IMR-90 (cell line): ENCODE data around the gene ADCY9. TPM values are rescaled to one million over a fixed set of nuclear protein-coding genes. Genes with fewer than 3 reads are reported as not detected.

Experiments
- ATAC-seq: fragments of 200-7000 bp; cut with Tn5 transposase; 2 replicates; pipeline ENCODE4 v1.9.1; 2020; ENCODE audit warnings: low read depth, mild to moderate bottlenecking, moderate library complexity
- BruUV-seq: library from RNA; stranded (reverse); fragments of 400-500 nt; replicated peaks from 2 replicates; lab custom pipeline; 2021; lab: Mats Ljungman, UMichigan
- CTCF ChIA-PET: fragments of 300-600 bp; formaldehyde crosslinking; extraction: SDS; loops from one replicate; lab custom pipeline; 2021; ENCODE audit warnings: antibody characterized with exemption; lab: Yijun Ruan, JAX
- POLR2A ChIA-PET: fragments of 300-600 bp; sonication (Branson Sonifier 250); formaldehyde crosslinking; loops from one replicate; lab custom pipeline; 2022; ENCODE audit warnings: antibody characterized with exemption; ENCODE audit not compliant: unreplicated experiment; lab: Charles Lee
- DNase-seq: peaks from one replicate; pipeline ENCODE4 v3.0.0; 2013
- H2AFZ ChIP-seq: replicated peaks from 2 replicates; pipeline ENCODE3; 2013; ENCODE audit warnings: low read length, mild to moderate bottlenecking; ENCODE audit not compliant: poor library complexity
- H2AK5ac ChIP-seq: 2 replicates; pipeline ENCODE4 v1.6.1; 2013; ENCODE audit warnings: low read depth, low read length, inconsistent platforms
- H2AK9ac ChIP-seq: replicated peaks from 2 replicates; pipeline ENCODE3; 2013; ENCODE audit warnings: mild to moderate bottlenecking, low read depth, low read length, moderate library complexity; ENCODE audit not compliant: poor library complexity
- H2BK120ac ChIP-seq: 2 replicates; pipeline ENCODE4 v1.6.1; 2013; ENCODE audit warnings: low read depth, low read length, inconsistent platforms
- H2BK15ac ChIP-seq: 3 replicates; pipeline ENCODE4 v1.6.1; 2013; ENCODE audit warnings: low read depth, low read length, inconsistent platforms
- H2BK20ac ChIP-seq: 2 replicates; pipeline ENCODE4 v1.6.1; 2013; ENCODE audit warnings: low read depth, mild to moderate bottlenecking, inconsistent platforms, low read length, moderate library complexity
- H2BK5ac ChIP-seq: 2 replicates; pipeline ENCODE4 v1.6.1; 2013; ENCODE audit warnings: mild to moderate bottlenecking, low read depth, low read length, inconsistent platforms; ENCODE audit not compliant: poor library complexity, severe bottlenecking
- H3K14ac ChIP-seq: replicated peaks from 2 replicates; pipeline ENCODE4 v1.6.1; 2013; ENCODE audit warnings: low read depth, low read length, inconsistent platforms
- H3K18ac ChIP-seq: 2 replicates; pipeline ENCODE4 v1.6.1; 2013; ENCODE audit warnings: low read depth, low read length, control low read depth
- H3K23ac ChIP-seq: 2 replicates; pipeline ENCODE4 v1.6.1; 2013; ENCODE audit warnings: low read depth, low read length, inconsistent platforms
- H3K27ac ChIP-seq: 2 replicates; pipeline ENCODE4 v1.5.1; 2013; ENCODE audit warnings: mild to moderate bottlenecking, control low read depth, low read length; ENCODE audit not compliant: insufficient read depth
- H3K27me3 ChIP-seq: 2 replicates; pipeline ENCODE4 v1.6.1; 2013; ENCODE audit warnings: low read length; ENCODE audit not compliant: control insufficient read depth, insufficient read depth
- H3K36me3 ChIP-seq: 2 replicates; pipeline ENCODE4 v1.6.1; 2013; ENCODE audit warnings: low read length, mixed read lengths; ENCODE audit not compliant: control insufficient read depth, insufficient read depth
- H3K4ac ChIP-seq: 2 replicates; pipeline ENCODE4 v1.6.1; 2013; ENCODE audit warnings: low read depth, low read length, inconsistent platforms
- H3K4me1 ChIP-seq: 2 replicates; pipeline ENCODE4 v1.6.1; 2013; ENCODE audit warnings: low read length, mixed read lengths; ENCODE audit not compliant: control insufficient read depth, insufficient read depth
- H3K4me2 ChIP-seq: 2 replicates; pipeline ENCODE4 v1.6.1; 2013; ENCODE audit warnings: low read depth, mild to moderate bottlenecking, control low read depth, low read length, moderate library complexity
- H3K4me3 ChIP-seq: 2 replicates; pipeline ENCODE4 v1.5.1; 2013; ENCODE audit warnings: low read depth, mild to moderate bottlenecking, control low read depth, low read length, moderate library complexity; ENCODE audit not compliant: insufficient read depth
- H3K56ac ChIP-seq: 2 replicates; pipeline ENCODE4 v1.6.1; 2013; ENCODE audit warnings: low read length, inconsistent platforms; ENCODE audit not compliant: insufficient read depth; ENCODE audit errors: extremely low read depth
- H3K79me1 ChIP-seq, 2 experiments: 2 replicates each; pipeline ENCODE4 v1.6.1; 2013; ENCODE audit warnings: low read length in 2 of 2, inconsistent platforms in 1 of 2, low read depth in 1 of 2
- H3K9ac ChIP-seq: 2 replicates; pipeline ENCODE4 v1.6.1; 2013; ENCODE audit warnings: low read depth, low read length, control low read depth
- H3K9me1 ChIP-seq: 2 replicates; pipeline ENCODE4 v1.6.1; 2013; ENCODE audit warnings: low read length, inconsistent platforms; ENCODE audit not compliant: insufficient read depth
- H3K9me3 ChIP-seq: 2 replicates; pipeline ENCODE4 v1.6.1; 2013; ENCODE audit warnings: low read length; ENCODE audit not compliant: control insufficient read depth, insufficient read depth
- H4K20me1 ChIP-seq: 2 replicates; pipeline ENCODE4 v1.6.1; 2013; ENCODE audit warnings: low read length, inconsistent platforms; ENCODE audit not compliant: insufficient read depth
- H4K5ac ChIP-seq: 2 replicates; pipeline ENCODE4 v1.6.1; 2013; ENCODE audit warnings: mild to moderate bottlenecking, low read depth, low read length, control low read depth
- H4K8ac ChIP-seq, 2 experiments: 2 replicates each; pipeline ENCODE4 v1.6.1; 2013; ENCODE audit warnings: low read depth in 2 of 2, low read length in 2 of 2, control low read depth in 1 of 2, inconsistent platforms in 1 of 2
- H4K91ac ChIP-seq: 2 replicates; pipeline ENCODE4 v1.6.1; 2013; ENCODE audit warnings: low read depth, low read length, inconsistent platforms; ENCODE audit not compliant: insufficient read depth
- RCOR1 ChIP-seq: IDR thresholded peaks from 2 replicates; pipeline ENCODE4 v1.6.1; 2012; ENCODE audit warnings: mild to moderate bottlenecking, low read length, improper control_type of control experiment; ENCODE audit not compliant: insufficient replicate concordance
- WGBS, 2 experiments: methylation state at CpG; one replicate each; pipeline versions ENCODE4 v1.1.5 to v1.1.7; 2013; ENCODE audit warnings: missing lambda C conversion rate in 2 of 2; ENCODE audit not compliant: insufficient read length in 1 of 2; ENCODE audit errors: extremely low coverage in 2 of 2; 5-methylcytosine and 5-hydroxymethylcytosine counted together
- dilution Hi-C: fragments of 300-500 bp; cut with HindIII; formaldehyde crosslinking; loops from one replicate; pipeline ENCODE4 v1.14.3; 2018; ENCODE audit warnings: low sequenced_read_pairs; ENCODE audit not compliant: unreplicated experiment
- in situ Hi-C: fragments of 300-500 bp; cut with MboI; formaldehyde crosslinking; loops from 3 replicates; pipeline ENCODE4 v1.14.3; 2019; ENCODE audit warnings: low sequenced_read_pairs, inconsistent platforms, mixed read lengths
- intact Hi-C: fragments of 100-400 bp; cut with micrococcal nuclease; formaldehyde crosslinking; loops from 2 replicates; pipeline ENCODE4 v1.10.0; 2022
- polyA plus RNA-seq, 3 experiments: library from polyadenylated mRNA; depleted of rRNA; stranded (reverse); fragments of >200 nt; gene quantifications; 2 replicates each; pipeline ENCODE4 v1.2.3, GENCODE V29; 2012; ENCODE audit warnings: low replicate concordance in 1 of 3
- total RNA-seq: library from RNA; depleted of rRNA; stranded (reverse); fragments of >200 nt; gene quantifications from 2 replicates; pipeline ENCODE4 v1.2.3, GENCODE V29; 2012
- TF ChIP-seq, protein P1 (sequence below): fragments of 150-350 bp; IDR thresholded peaks from 2 replicates; pipeline ENCODE4 v1.6.1; 2016; ENCODE audit warnings: low read depth, mild to moderate bottlenecking, low read length, moderate library complexity, borderline replicate concordance
- TF ChIP-seq, protein P2 (sequence below): conservative IDR thresholded peaks from 2 replicates; pipeline ENCODE4 v1.5.1; 2012; ENCODE audit warnings: mild to moderate bottlenecking, low read depth, low read length, improper control_type of control experiment

The ADCY9 gene
- total and polyA plus RNA-seq, 2 of the 4 experiments (the other 2 are of a cell fraction) = 5.4 to 12.5 TPM

DNA sequence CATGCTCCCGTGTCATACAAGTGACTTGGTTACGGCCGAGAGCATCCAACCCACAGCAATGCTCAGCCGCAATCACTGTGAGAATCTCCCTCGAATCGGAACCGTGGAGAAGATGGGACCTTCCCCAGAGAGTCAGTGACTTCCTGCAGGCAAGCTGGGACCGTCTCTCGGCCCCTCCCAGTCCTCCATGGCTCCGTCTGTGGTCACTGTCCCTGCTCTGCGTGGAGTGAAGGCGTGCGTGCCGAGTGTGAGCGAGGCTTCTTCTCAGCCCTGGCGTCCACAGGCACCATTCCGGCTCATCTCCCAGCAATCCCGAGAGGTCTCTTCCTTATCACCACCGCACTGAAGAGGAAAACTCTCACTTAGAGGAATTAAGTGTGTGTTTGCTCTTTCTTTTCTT is 113.1 kb downstream of the ADCY9 start:
- Histone ChIP-seq H2BK15ac (no peak overlapping the region), H3K9me1 (peaks cover 41% of the 10 kb centered on the region), H2AK9ac (peak overlapping the region; percentile 19), H4K91ac (no peak overlapping the region; the same call in 1 of the 2 replicates), H3K9ac (no peak overlapping the region), H3K27me3 (no peaks in the 10 kb centered on the region), H2AK5ac (peak overlapping the region; percentile 10; the same call in 1 of the 2 replicates), H4K20me1 (peaks cover 8% of the 10 kb centered on the region), H3K18ac (no peak overlapping the region), H2AFZ (no peak overlapping the region), H3K23ac (no peak overlapping the region), H3K27ac (no peak overlapping the region), H3K4me2 (no peak overlapping the region), H2BK120ac (no peak overlapping the region), H3K79me1 (peaks cover 28 to 86% of the 10 kb centered on the region in 2 experiments; a peak in 3 of 4 replicates), H3K36me3 (0 out of 2 replicates have a peak, but pooled peaks cover 2% of the 10 kb centered on the region), H4K5ac (no peak overlapping the region), H3K14ac (no peak overlapping the region), H3K4me1 (peaks cover 27% of the 10 kb centered on the region), H4K8ac (no peak overlapping the region), H2BK5ac (no peak overlapping the region), H3K4me3 (no peak overlapping the region), H3K9me3 (no peaks in the 10 kb centered on the region), H2BK20ac (no peak overlapping the region), H3K4ac (no peak overlapping the region), H3K56ac (no peak overlapping the region)
- ChIA-PET POLR2A (no interaction called here), CTCF (interaction anchor here (0.6 kb wide), 1 partner anchor 25 kb away, joined by 3 read pairs; no protein-coding TSS in a partner anchor)
- intact Hi-C loops (no loop called here), dilution Hi-C loops (no loop called here), in situ Hi-C loops (no loop called here)
- DNase-seq (no peak), ATAC-seq (no peak)
- BruUV-seq = no TSS peak
- TF ChIP-seq, protein P1, sequence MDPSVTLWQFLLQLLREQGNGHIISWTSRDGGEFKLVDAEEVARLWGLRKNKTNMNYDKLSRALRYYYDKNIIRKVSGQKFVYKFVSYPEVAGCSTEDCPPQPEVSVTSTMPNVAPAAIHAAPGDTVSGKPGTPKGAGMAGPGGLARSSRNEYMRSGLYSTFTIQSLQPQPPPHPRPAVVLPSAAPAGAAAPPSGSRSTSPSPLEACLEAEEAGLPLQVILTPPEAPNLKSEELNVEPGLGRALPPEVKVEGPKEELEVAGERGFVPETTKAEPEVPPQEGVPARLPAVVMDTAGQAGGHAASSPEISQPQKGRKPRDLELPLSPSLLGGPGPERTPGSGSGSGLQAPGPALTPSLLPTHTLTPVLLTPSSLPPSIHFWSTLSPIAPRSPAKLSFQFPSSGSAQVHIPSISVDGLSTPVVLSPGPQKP = no peak
- TF ChIP-seq, protein P2, sequence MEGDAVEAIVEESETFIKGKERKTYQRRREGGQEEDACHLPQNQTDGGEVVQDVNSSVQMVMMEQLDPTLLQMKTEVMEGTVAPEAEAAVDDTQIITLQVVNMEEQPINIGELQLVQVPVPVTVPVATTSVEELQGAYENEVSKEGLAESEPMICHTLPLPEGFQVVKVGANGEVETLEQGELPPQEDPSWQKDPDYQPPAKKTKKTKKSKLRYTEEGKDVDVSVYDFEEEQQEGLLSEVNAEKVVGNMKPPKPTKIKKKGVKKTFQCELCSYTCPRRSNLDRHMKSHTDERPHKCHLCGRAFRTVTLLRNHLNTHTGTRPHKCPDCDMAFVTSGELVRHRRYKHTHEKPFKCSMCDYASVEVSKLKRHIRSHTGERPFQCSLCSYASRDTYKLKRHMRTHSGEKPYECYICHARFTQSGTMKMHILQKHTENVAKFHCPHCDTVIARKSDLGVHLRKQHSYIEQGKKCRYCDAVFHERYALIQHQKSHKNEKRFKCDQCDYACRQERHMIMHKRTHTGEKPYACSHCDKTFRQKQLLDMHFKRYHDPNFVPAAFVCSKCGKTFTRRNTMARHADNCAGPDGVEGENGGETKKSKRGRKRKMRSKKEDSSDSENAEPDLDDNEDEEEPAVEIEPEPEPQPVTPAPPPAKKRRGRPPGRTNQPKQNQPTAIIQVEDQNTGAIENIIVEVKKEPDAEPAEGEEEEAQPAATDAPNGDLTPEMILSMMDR = no peak
- TF ChIP-seq RCOR1 = no peak
- WGBS, 2 experiments = 89% methylated on average over 8 of the region's 19 CpGs; no CpG with 5 or more reads in 1 of the 2 experiments
